SU-DHL-6 (cell line): ENCODE data around the gene ULK3.
A peak's percentile ranks its signal among the peaks of the same experiment; 100 is the strongest.
"Not testable (repeated sequence)": the region's sequence is repeated elsewhere in the genome, so short reads cannot be mapped to it uniquely, and the experiment has no call there.

Source experiments
- H2AFZ ChIP-seq: fragments of 200-600 bp; sonication (generic); 2 replicates; pipeline ENCODE4 v1.6.1; 2014; ENCODE audit warnings: low read depth, mild to moderate bottlenecking, moderate library complexity, mixed read lengths, antibody characterized with exemption, low read length; ENCODE audit not compliant: severe bottlenecking
- H3F3A ChIP-seq: fragments of 200-600 bp; shearing (Covaris generic); 2 replicates; pipeline ENCODE4 v1.6.0; 2016; ENCODE audit warnings: antibody characterized with exemption, mild to moderate bottlenecking; ENCODE audit not compliant: insufficient read depth
- H3K27ac ChIP-seq: fragments of 200-600 bp; sonication (generic); 2 replicates; pipeline ENCODE4 v1.5.1; 2016; ENCODE audit warnings: low read depth, mild to moderate bottlenecking, low read length, moderate library complexity, mixed read lengths
- H3K27me3 ChIP-seq: fragments of 200-600 bp; sonication (generic), shearing (Covaris generic); 2 replicates; pipeline ENCODE4 v1.6.0; 2014; ENCODE audit warnings: mild to moderate bottlenecking, low read length
- H3K36me3 ChIP-seq: fragments of 200-600 bp; sonication (generic); 2 replicates; pipeline ENCODE4 v1.6.1; 2014; ENCODE audit warnings: mild to moderate bottlenecking, low read length, mixed read lengths
- H3K4me2 ChIP-seq: fragments of 300-600, 200-600 bp; shearing (Covaris generic), sonication (generic); 2 replicates; pipeline ENCODE4 v1.6.0; 2014; ENCODE audit warnings: low read length, low read depth, mild to moderate bottlenecking; ENCODE audit not compliant: poor library complexity, severe bottlenecking
- H3K4me3 ChIP-seq: fragments of 200-600 bp; sonication (generic); 2 replicates; pipeline ENCODE4 v1.5.1; 2014; ENCODE audit warnings: antibody characterized with exemption, low read length, mild to moderate bottlenecking, mixed read lengths; ENCODE audit not compliant: insufficient read depth, poor library complexity, severe bottlenecking
- H3K79me2 ChIP-seq: fragments of 200-600 bp; sonication (generic); 2 replicates; pipeline ENCODE4 v1.6.1; 2014; ENCODE audit warnings: mild to moderate bottlenecking, low read length, moderate library complexity; ENCODE audit not compliant: insufficient read depth
- H3K9ac ChIP-seq: fragments of 200-600 bp; sonication (generic); 2 replicates; pipeline ENCODE4 v1.7.0; 2014; ENCODE audit warnings: mild to moderate bottlenecking, low read length
- H3K9me2 ChIP-seq: fragments of 200-600 bp; sonication (generic); replicated peaks from 2 replicates; pipeline ENCODE4 v1.6.1; 2014; ENCODE audit warnings: low read length; ENCODE audit not compliant: insufficient read depth
- H3K9me3 ChIP-seq: fragments of 200-600 bp; sonication (generic); 2 replicates; pipeline ENCODE4 v1.6.1; 2014; ENCODE audit warnings: low read length, mixed read lengths; ENCODE audit not compliant: insufficient read depth
- H4K20me1 ChIP-seq: fragments of 200-600 bp; sonication (generic); 2 replicates; pipeline ENCODE4 v1.6.1; 2014; ENCODE audit warnings: low read depth, mild to moderate bottlenecking, antibody characterized with exemption, low read length, moderate library complexity, mixed read lengths
- CTCF ChIP-seq: fragments of 200-600 bp; sonication (generic); IDR thresholded peaks from one replicate; pipeline ENCODE4 v1.5.1; 2017; ENCODE audit warnings: antibody characterized with exemption, mild to moderate bottlenecking, low read length, moderate library complexity; ENCODE audit not compliant: insufficient read depth, poor library complexity, severe bottlenecking
- EZH2phosphoT487 ChIP-seq: fragments of 200-600 bp; sonication (generic), shearing (Covaris generic); conservative IDR thresholded peaks from 2 replicates; pipeline ENCODE4 v1.6.1; 2018; ENCODE audit warnings: mild to moderate bottlenecking, antibody characterized with exemption, low read length, moderate library complexity, mixed read lengths

Gene ULK3

GRCh38 chr15:74888716-74889115, 45.8 kb upstream of the ULK3 start:
- Histone ChIP-seq H2AFZ (no peak overlapping the region), H3K36me3 (no peaks in the 10 kb centered on the region), H4K20me1 (no peaks in the 10 kb centered on the region), H3K27me3 (no peaks in the 10 kb centered on the region), H3K9ac (peak overlapping the region; percentile 75), H3F3A (no peaks in the 10 kb centered on the region), H3K27ac (no peak overlapping the region), H3K9me3 (no peaks in the 10 kb centered on the region), H3K79me2 (peaks cover 4% of the 10 kb centered on the region; the same call in 1 of the 2 replicates), H3K9me2 (no peaks in the 10 kb centered on the region), H3K4me2 (peak overlapping the region; percentile 79), H3K4me3 (no peak overlapping the region)
- TF ChIP-seq CTCF (no peak), EZH2phosphoT487 (no peak)

- not testable (repeated sequence) for H3K9me3 ChIP-seq, H2AFZ ChIP-seq, H3K4me2 ChIP-seq, H3K4me3 ChIP-seq, H4K20me1 ChIP-seq, H3K9me2 ChIP-seq, H3K9ac ChIP-seq, H3K27me3 ChIP-seq, H3K27ac ChIP-seq, H3F3A ChIP-seq, H3K36me3 ChIP-seq, H3K79me2 ChIP-seq
Measured at GRCh38 chr15:74887537-74888193, 44.7 kb upstream of the ULK3 start.

- TF ChIP-seq EZH2phosphoT487 (no peak), CTCF (no peak)
- H4K20me1 ChIP-seq, result no peaks in the 10 kb centered on the region
- no peak overlapping the region for H3K4me2 ChIP-seq
- no peaks in the 10 kb centered on the region for H3K9me2 ChIP-seq
- H3K27me3 ChIP-seq, result no peaks in the 10 kb centered on the region
- no peaks in the 10 kb centered on the region for H3F3A ChIP-seq
- peaks cover 16% of the 10 kb centered on the region for H3K9me3 ChIP-seq
- no peak overlapping the region for H3K27ac ChIP-seq
- no peak overlapping the region for H3K9ac ChIP-seq
- H2AFZ ChIP-seq, result no peak overlapping the region
- peaks cover 3% of the 10 kb centered on the region; the same call in 1 of the 2 replicates for H3K79me2 ChIP-seq
- H3K4me3 ChIP-seq, result no peak overlapping the region
- no peaks in the 10 kb centered on the region for H3K36me3 ChIP-seq
Measured at GRCh38 chr15:74885461-74885860, 42.5 kb upstream of the ULK3 start.

- H3K27ac ChIP-seq, result no peak overlapping the region
- no peaks in the 10 kb centered on the region for H3K79me2 ChIP-seq
- no peak overlapping the region for H2AFZ ChIP-seq
- H3K4me2 ChIP-seq, result no peak overlapping the region
- no peak for TF ChIP-seq CTCF
- no peak for TF ChIP-seq EZH2phosphoT487
- H3K4me3 ChIP-seq, result no peak overlapping the region
- H3K36me3 ChIP-seq, result no peaks in the 10 kb centered on the region
- H3K27me3 ChIP-seq, result no peaks in the 10 kb centered on the region
- no peaks in the 10 kb centered on the region for H4K20me1 ChIP-seq
- no peak overlapping the region for H3K9ac ChIP-seq
- H3K9me3 ChIP-seq, result peaks cover 16% of the 10 kb centered on the region
- H3K9me2 ChIP-seq, result no peaks in the 10 kb centered on the region
- H3F3A ChIP-seq, result no peaks in the 10 kb centered on the region
Measured at GRCh38 chr15:74884428-74885223, 41.7 kb upstream of the ULK3 start.
